Measurements from ENCODE around the gene DGKD.

DNA sequence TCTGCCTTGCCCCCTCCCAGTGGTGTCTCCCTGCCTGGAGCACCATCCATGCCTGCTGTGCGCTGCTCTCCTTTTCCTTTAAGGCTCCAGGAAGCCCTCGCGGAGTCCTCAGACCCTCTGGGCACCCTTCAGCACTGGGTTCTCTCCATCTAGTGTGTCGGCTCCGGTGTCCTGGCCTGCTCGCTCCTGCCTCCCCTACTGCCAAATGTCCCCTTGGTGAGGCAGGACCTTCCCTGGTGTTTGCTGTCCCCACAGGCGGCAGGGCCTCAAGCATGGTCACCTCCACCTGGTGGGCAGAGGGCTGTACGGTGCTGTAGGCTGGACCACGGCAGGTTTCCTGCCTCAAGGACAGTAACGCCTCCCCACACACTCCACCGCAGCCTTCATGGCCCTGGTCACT lies 90.2 kb downstream of the DGKD start:
- TF ChIP-seq, protein P1, sequence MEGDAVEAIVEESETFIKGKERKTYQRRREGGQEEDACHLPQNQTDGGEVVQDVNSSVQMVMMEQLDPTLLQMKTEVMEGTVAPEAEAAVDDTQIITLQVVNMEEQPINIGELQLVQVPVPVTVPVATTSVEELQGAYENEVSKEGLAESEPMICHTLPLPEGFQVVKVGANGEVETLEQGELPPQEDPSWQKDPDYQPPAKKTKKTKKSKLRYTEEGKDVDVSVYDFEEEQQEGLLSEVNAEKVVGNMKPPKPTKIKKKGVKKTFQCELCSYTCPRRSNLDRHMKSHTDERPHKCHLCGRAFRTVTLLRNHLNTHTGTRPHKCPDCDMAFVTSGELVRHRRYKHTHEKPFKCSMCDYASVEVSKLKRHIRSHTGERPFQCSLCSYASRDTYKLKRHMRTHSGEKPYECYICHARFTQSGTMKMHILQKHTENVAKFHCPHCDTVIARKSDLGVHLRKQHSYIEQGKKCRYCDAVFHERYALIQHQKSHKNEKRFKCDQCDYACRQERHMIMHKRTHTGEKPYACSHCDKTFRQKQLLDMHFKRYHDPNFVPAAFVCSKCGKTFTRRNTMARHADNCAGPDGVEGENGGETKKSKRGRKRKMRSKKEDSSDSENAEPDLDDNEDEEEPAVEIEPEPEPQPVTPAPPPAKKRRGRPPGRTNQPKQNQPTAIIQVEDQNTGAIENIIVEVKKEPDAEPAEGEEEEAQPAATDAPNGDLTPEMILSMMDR (IDR thresholded peaks at IDR 0.05 in 4 of 5, conservative IDR thresholded peaks at IDR 0.05 in 1 of 5) = no peak
- TF ChIP-seq POLR2A (IDR thresholded peaks at IDR 0.05) = no peak
